ENCODE measurements around the gene AFDN. TPM values are rescaled to one million over a fixed set of nuclear protein-coding genes. Genes with fewer than 3 reads are reported as not detected.

The AFDN gene
- total RNA-seq, 1 experiment from 2014 or later, result 226 TPM

DNA sequence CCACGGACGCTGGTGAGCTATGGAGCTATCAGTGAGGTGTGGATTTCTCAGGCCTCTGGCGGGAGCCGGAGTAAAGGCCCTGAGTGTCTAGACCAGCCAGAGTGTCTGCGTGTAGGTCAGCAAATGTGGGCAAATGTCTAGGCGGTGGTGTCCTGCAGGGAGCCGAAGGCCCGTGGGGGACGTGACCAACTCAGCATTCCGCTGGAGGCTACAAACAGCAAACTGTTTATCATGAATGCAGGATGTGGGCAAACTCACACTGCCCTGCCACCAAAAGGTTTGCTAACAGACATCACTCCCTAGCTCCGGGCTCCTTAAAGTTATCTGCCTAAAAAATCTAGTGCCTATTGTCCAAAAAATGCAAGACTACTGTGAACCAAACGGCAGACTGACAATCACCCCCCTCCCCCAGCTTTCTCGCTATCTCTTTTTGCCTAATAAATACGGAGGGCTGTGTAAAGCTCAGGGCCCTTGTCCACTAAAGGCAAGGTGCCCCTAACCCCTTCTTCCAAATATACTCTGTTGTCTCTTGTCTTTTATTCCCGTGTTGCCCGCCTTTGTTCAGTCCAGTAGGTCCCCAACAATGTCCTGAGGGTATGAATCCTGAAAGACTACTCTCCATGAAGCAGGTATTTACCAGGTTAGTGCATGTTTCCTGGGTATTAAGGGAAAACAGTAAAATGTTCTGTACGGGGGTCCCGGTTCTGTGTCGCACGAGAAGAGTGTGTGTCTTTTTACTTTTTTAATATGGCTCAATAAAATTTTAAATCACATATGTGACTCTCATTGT lies 29.0 kb upstream of the AFDN start:
- Mint-ChIP-seq H3K27me3 (ENCODE audit: unreplicated experiment) (no peaks in the 10 kb centered on the region), H3K27ac (ENCODE audit: unreplicated experiment) (no peak overlapping the region), H3K36me3 (ENCODE audit: insufficient read depth, unreplicated experiment) (peaks cover 15% of the 10 kb centered on the region), H3K4me3 (ENCODE audit: low read depth, unreplicated experiment) (no peak overlapping the region), H3K9me3 (ENCODE audit: low read depth, unreplicated experiment) (no peaks in the 10 kb centered on the region), H3K4me1 (ENCODE audit: low read depth, unreplicated experiment) (peaks cover 15% of the 10 kb centered on the region)
- BruUV-seq (replicated peaks), result no TSS peak
- intact Hi-C loops (cut with micrococcal nuclease; ENCODE audit: unreplicated experiment), result no loop called here
- no peak for DNase-seq
- CTCF ChIA-PET, result interaction anchor here (1.2 kb wide), 1 partner anchor 20 kb away, joined by 5 read pairs; no protein-coding TSS in a partner anchor
- TF ChIP-seq, protein P1, sequence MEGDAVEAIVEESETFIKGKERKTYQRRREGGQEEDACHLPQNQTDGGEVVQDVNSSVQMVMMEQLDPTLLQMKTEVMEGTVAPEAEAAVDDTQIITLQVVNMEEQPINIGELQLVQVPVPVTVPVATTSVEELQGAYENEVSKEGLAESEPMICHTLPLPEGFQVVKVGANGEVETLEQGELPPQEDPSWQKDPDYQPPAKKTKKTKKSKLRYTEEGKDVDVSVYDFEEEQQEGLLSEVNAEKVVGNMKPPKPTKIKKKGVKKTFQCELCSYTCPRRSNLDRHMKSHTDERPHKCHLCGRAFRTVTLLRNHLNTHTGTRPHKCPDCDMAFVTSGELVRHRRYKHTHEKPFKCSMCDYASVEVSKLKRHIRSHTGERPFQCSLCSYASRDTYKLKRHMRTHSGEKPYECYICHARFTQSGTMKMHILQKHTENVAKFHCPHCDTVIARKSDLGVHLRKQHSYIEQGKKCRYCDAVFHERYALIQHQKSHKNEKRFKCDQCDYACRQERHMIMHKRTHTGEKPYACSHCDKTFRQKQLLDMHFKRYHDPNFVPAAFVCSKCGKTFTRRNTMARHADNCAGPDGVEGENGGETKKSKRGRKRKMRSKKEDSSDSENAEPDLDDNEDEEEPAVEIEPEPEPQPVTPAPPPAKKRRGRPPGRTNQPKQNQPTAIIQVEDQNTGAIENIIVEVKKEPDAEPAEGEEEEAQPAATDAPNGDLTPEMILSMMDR (IDR thresholded peaks at IDR 0.05; ENCODE audit: unreplicated experiment), result no peak

DNA sequence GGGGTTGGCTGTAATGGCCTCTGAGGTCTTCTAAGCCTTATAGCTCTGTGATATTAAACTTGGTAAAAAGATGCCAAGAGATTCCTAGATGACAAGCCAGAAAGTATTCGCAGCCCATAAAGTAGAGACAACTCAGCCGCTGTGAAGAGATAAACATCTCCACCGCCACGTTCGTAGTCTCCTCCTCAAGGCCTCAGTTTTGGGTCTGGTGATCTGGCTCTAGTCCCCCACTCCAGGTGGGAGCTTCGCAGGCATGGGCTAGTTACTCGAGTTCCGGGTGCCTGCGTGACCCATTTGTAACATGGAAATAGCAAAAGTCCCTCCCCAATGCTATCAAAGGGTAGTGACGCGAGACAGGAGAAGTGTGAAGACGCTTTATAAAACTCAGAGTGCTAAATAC lies 28.3 kb upstream of the AFDN start:
- no TSS peak for BruUV-seq (replicated peaks)
- Mint-ChIP-seq H3K4me3 (ENCODE audit: low read depth, unreplicated experiment) (no peak overlapping the region), H3K27ac (ENCODE audit: unreplicated experiment) (no peak overlapping the region), H3K36me3 (ENCODE audit: insufficient read depth, unreplicated experiment) (peaks cover 15% of the 10 kb centered on the region), H3K27me3 (ENCODE audit: unreplicated experiment) (no peaks in the 10 kb centered on the region), H3K4me1 (ENCODE audit: low read depth, unreplicated experiment) (peaks cover 15% of the 10 kb centered on the region), H3K9me3 (ENCODE audit: low read depth, unreplicated experiment) (no peaks in the 10 kb centered on the region)
- no peak for DNase-seq
- CTCF ChIA-PET, result no interaction called here
- intact Hi-C loops (cut with micrococcal nuclease; ENCODE audit: unreplicated experiment), result no loop called here
- TF ChIP-seq, protein P1 (IDR thresholded peaks at IDR 0.05; ENCODE audit: unreplicated experiment), result no peak

DNA sequence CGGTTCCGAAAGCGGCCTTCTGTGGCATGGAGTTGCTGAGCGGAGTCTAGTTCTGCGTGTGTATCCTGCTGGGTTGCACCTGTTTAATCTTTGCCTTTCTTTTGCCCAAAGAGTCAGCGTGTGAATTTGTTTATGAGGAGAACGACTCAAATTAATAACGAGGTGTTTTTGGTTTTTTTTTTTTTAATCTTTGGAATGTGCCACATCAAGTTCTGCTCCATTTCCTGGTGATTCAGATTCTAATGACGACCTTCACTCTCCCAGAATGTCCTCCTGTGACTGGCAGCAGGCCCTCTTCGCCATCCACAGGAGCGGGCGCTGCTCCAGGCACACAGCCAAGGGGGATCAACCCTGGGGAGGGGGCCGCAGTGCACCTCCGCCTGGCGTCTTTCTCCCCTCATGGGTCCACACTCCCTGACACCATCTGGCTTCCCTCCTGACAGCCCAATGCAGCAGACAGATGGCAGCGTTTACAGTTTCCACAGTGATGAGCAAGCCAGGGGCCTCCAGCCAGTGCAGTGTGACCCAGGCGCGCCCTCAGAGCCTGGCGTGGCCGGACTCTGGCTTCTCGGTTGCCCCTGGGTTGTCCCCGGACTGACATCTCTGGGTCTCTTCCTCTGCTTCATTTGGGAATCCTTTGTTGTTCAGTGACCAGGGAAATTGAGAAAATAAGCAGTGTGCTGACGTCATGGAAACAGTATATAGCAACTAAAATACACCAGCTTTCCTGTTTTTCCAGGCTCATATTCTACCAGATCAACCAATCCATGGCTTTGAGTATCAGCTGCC lies 27.5 kb upstream of the AFDN start:
- peak; percentile 28 for DNase-seq
- intact Hi-C loops (cut with micrococcal nuclease; ENCODE audit: unreplicated experiment), result no loop called here
- Mint-ChIP-seq H3K27me3 (ENCODE audit: unreplicated experiment) (no peaks in the 10 kb centered on the region), H3K9me3 (ENCODE audit: low read depth, unreplicated experiment) (no peaks in the 10 kb centered on the region), H3K27ac (ENCODE audit: unreplicated experiment) (peak overlapping the region; percentile 76), H3K36me3 (ENCODE audit: insufficient read depth, unreplicated experiment) (peaks cover 15% of the 10 kb centered on the region), H3K4me3 (ENCODE audit: low read depth, unreplicated experiment) (peak overlapping the region; percentile 11), H3K4me1 (ENCODE audit: low read depth, unreplicated experiment) (peaks cover 15% of the 10 kb centered on the region)
- CTCF ChIA-PET, result no interaction called here
- BruUV-seq (replicated peaks), result no TSS peak
- TF ChIP-seq, protein P1 (IDR thresholded peaks at IDR 0.05; ENCODE audit: unreplicated experiment), result no peak

DNA sequence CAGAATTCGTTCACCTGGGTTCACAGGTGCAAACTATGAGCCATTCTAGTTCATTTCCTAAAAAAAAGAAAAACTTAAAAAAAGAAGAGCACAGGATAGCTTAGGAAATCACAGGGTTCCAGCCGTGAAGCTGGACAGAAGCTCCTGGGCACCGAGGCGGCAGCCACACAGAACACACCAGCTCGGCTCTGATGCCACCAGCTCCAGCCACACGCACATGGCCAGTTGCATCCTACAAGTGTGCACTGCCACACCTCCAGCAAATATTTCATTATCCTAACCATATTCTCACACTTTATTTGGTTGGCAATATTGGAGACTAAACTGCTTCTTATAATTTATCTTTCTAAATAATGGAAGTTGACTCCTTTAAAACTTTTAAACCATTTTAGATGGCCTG lies 26.2 kb upstream of the AFDN start:
- Mint-ChIP-seq H3K9me3 (ENCODE audit: low read depth, unreplicated experiment) (no peaks in the 10 kb centered on the region), H3K4me1 (ENCODE audit: low read depth, unreplicated experiment) (peaks cover 22% of the 10 kb centered on the region), H3K4me3 (ENCODE audit: low read depth, unreplicated experiment) (no peak overlapping the region), H3K27ac (ENCODE audit: unreplicated experiment) (no peak overlapping the region), H3K36me3 (ENCODE audit: insufficient read depth, unreplicated experiment) (peaks cover 15% of the 10 kb centered on the region), H3K27me3 (ENCODE audit: unreplicated experiment) (no peaks in the 10 kb centered on the region)
- intact Hi-C loops (cut with micrococcal nuclease; ENCODE audit: unreplicated experiment), result no loop called here
- no peak for DNase-seq
- no TSS peak for BruUV-seq (replicated peaks)
- CTCF ChIA-PET, result no interaction called here
- TF ChIP-seq, protein P1 (IDR thresholded peaks at IDR 0.05; ENCODE audit: unreplicated experiment), result no peak
